ENCODE data around the gene ST14. TPM values are rescaled to one million over a fixed set of nuclear protein-coding genes. Genes with fewer than 3 reads are reported as not detected.

The ST14 gene
- total RNA-seq, result 13.3 TPM
- long read RNA-seq, partial matches to known transcripts, result 18 of 18 reads
- long read RNA-seq, other reads (novel, unspliced or antisense), result 0 of 18 reads

GRCh38 chr11:130159657-130160497, at the start of gene ST14:
Gene ST14 (plus strand): TSS chr11:130159782. CDS start chr11:130159980, 198 bp downstream.
- no peak for DNase-seq (ENCODE audit: low spot score)

- DNase-seq (ENCODE audit: low spot score), result no peak
These were observed 49.1 kb upstream of the ST14 start for GRCh38 chr11:130110339-130111108.

- no peak for DNase-seq (ENCODE audit: low spot score)
These were observed 47.3 kb upstream of the ST14 start for GRCh38 chr11:130112071-130112830.

- DNase-seq (ENCODE audit: low spot score), result no peak
These were observed 45.3 kb upstream of the ST14 start for GRCh38 chr11:130114281-130114680.

- DNase-seq (ENCODE audit: low spot score), result no peak
These were observed 44.9 kb upstream of the ST14 start for GRCh38 chr11:130114726-130115125.

- DNase-seq (ENCODE audit: low spot score), result no peak
These were observed 44.4 kb upstream of the ST14 start for GRCh38 chr11:130115218-130115617.

GRCh38 chr11:130118165-130118564, 41.4 kb upstream of the ST14 start:
- no peak for DNase-seq (ENCODE audit: low spot score)

DNA sequence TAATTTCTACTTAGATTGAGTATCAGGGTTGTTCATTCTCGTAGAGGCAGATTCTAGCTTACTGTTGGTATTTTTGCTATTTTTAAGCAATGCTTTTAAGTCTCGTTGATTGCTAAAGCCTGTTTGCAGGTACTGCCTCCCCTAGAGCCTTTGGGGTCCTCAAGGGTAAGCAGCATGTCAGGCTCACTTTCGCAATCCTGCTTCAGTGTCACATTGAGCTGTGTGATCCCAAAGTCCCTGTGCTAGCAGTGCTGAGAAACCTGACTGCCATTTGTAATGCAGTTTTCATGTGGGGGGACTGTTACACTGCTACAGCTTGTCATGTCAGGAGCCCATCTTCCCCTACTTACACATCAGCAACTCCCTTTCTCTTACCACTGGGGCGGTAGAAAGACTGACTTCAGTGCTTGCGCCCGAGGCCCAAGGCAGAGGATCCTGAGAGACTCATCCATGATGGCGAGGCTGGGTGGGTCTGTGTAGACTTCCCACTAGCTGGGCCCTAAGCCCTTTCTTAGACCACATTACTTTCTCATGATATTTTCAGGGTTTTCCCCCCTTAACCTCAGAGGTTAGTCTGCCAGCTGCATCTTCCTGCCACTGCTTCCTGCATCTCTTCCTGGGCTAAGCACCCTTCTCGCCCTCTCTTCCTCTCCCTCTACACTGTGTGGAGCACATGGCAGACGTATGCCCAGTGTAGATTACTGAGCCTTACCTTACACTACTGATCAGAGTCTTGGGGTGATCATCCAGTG, 40.8 kb upstream of the ST14 start:
- no peak for DNase-seq (ENCODE audit: low spot score)

DNA sequence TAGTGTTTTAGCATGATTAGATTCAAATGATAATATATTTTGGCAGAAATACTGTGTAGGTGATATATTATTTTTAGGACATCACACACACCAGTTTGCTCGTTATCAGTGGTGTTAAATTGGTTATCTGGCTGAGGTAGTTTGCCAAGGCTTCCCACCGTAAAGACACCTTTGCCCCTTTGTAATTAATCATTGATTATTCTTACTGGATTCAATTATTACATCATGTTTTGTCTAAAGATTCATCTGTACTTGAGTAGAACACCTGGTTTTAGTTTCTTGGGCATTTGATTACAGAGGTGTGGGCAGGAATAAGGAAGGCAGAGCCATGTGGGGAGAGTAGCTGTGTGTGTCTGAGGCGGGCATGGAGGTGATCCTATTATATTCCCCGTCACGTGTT, 39.5 kb upstream of the ST14 start:
- no peak for DNase-seq (ENCODE audit: low spot score)

DNA sequence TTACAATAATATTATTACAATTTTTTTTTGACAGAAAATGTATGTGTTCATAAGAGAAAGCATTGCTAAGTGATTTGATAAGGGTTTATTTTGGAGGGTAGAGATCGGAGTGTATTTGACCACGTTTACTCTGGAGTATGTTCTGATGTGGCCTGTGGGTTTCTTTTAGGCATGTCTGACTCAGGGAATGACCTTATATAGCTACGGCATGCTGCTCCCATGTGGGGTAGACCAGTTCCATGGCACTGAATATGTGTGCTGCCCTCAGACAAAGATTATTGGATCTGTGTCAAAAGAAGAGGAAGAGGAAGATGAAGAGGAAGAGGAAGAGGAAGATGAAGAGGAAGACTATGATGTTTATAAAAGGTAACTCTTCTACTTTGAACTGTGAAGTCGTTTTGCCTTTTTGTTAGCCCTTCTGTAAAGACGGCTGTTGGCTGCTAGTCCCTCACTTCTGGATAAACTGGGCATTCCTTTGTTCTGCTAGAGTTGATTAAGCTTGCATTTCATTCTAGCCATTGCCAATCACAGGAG, 38.1 kb upstream of the ST14 start:
- DNase-seq (ENCODE audit: low spot score), result no peak

- no peak for DNase-seq (ENCODE audit: low spot score)
These were observed 37.4 kb upstream of the ST14 start for GRCh38 chr11:130122141-130122575.

DNA sequence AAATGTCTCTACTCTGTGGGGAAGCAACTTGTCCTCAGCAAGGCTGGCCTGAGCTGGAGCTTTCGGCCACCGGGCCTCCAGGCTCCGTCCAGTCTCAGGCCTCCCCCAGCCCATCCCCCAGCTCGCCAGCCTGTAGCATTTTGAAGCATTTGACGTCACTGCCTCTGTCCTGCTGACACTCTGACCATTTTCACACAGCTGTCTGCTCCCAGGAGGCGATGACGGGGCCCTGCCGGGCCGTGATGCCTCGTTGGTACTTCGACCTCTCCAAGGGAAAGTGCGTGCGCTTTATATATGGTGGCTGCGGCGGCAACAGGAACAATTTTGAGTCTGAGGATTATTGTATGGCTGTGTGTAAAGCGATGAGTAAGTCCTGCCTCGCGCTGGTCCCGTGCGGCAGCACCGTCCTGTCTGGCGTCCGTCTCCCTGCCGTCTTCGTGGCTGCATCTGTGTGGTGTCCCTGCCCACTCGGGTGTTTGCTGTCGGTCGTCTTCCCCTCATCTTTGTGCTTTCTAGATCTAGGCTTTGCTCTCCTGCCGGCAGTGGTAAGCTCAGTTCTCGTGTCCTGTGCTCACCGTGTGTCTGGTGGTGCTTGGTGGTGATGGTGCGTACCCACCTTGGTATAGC, 36.1 kb upstream of the ST14 start:
- DNase-seq (ENCODE audit: low spot score), result no peak

GRCh38 chr11:130124096-130124495, 35.5 kb upstream of the ST14 start:
- DNase-seq (ENCODE audit: low spot score), result no peak

DNA sequence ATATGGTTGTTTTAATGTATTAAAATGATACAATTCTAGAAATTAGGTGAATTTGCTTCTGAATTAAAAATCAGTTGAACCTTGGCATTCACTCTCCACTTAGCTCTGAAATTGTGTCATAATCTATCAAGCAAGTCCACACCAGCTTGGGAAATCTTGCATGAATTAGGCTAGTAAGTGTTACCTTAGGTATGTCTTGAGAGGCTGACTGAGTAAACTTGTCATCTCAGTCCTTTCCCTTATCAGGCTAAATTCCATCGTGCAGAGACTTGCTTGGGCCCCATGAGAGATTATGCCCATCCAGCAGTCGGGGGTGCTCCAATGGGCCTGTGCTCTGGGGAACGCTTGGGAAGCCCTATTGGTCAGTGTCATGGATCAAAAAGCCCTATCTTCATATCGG, 33.9 kb upstream of the ST14 start:
- DNase-seq (ENCODE audit: low spot score), result no peak

GRCh38 chr11:130126516-130126915, 33.1 kb upstream of the ST14 start:
- no peak for DNase-seq (ENCODE audit: low spot score)

- no peak for DNase-seq (ENCODE audit: low spot score)
These were observed 32.1 kb upstream of the ST14 start for GRCh38 chr11:130127509-130127908.

- DNase-seq (ENCODE audit: low spot score), result no peak
These were observed 31.0 kb upstream of the ST14 start for GRCh38 chr11:130128626-130129025.

GRCh38 chr11:130129922-130130321, 29.7 kb upstream of the ST14 start:
- DNase-seq (ENCODE audit: low spot score), result no peak

GRCh38 chr11:130131961-130132850, 27.4 kb upstream of the ST14 start:
- no peak for DNase-seq (ENCODE audit: low spot score)
